Kidney capillary endothelial cell (primary cell): ENCODE results near the gene UPK3A.
"Not testable (repeated sequence)": the region's sequence is repeated elsewhere in the genome, so short reads cannot be mapped to it uniquely, and the experiment has no call there.

Source experiments
- DNase-seq: peaks from one replicate; pipeline ENCODE4 v3.0.0-alpha.2; 2018; ENCODE audit warnings: low spot score

Gene UPK3A

DNA sequence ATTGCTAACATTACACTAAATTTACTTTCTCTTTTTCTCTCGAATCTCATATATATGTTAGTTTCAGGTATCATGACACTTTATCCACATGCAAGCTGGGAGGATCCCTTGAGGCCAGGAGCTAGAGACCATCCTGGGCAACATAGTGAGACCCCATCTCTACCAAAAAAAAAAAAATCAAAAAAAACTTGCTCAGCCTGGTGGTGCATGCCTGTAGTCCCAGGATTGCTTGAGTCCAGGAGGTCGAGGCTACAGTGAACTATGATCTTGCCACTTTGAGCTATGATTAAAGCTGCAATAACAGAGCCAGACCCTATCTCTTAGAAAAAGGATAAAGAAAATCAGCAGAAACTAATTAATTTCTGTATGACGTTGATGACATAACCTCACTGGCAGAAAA, 3.7 kb upstream of the UPK3A start:
- DNase-seq = no peak

DNA sequence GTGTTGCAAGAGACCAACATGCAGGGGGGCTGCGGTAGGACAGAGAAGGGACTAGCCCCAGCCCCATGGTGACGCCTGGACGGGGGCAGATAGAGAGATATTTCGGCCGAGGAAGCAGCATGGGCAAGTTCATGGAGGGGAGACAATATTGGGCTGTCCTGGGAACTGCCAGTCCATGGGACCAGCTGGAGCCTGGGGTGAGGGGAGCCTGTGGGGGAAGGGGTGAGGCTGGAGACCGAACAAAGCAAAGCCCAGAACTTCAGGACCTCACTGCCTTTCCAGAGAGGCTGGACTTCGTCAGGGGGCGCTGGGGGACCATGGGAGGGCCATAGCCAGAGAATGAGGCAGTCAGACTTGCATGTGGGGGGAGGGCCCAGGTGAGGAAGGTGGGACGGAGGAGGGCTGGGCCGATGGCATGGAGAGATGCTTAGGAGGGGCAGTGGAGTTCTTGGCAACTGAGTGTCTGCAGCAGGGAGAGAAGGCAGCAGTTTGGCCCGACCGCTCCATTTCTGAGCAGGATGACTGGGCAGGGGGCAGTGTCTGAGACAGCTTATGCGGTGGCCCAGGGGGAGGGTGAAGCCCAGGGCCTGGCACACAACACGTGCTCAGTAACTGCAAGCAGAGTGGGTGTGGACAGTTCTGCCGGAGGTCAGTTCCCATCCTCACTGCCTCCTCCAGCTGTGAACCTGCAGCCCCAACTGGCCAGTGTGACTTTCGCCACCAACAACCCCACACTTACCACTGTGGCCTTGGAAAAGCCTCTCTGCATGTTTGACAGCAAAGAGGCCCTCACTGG, 712 bp downstream of the UPK3A start:
- no peak for DNase-seq

DNA sequence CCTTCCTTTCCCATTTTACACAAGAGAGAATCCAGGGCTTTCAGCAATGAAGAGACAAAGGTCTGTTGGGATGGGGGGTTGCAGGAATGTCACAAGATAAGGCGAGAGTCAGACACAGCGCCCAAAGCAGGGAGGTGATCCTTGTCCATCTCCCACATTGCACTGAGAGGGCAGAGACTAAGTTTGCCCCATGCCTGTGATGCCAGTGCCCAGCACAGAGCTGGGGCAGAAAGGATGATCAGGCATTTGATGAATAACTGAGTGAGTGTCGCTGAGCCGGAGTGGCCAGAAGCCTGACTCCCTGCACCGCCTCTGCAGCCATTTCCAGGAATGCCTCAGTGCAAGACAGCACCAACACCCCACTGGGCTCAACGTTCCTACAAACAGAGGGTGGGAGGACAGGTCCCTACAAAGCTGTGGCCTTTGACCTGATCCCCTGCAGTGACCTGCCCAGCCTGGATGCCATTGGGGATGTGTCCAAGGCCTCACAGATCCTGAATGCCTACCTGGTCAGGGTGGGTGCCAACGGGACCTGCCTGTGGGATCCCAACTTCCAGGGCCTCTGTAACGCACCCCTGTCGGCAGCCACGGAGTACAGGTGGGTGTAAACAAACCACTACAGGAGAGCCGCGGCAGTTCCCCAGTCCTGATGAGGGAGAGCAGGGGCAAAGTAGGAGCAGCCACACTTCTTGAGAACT, 2.3 kb downstream of the UPK3A start:
- DNase-seq = no peak

DNA sequence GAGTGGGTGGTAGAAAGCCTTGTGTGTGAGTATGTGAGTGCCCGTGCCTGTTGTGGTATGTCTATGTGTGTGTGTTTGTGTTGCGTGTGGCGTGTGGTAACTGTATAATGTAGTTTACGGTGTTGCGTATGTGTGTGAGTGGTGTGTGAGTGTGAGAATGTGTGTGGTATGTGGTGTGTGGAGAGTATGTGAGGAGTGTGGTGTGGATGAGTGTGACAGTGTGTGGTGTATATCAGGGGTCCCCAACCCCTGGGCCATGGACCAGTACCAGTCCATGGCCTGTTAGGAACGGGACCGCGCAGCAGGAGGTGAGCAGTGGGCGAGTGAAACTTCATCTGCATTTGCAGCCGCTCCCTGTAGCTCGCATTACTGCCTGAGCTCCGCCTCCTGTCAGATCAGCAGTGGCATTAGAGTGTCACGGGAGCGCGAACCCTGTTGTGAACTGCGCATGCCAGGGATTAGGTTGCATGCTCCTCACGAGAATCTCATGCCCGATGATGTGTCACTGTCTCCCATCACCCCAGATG, 5.7 kb downstream of the UPK3A start:
- DNase-seq = no peak

- DNase-seq = no peak
Observed at GRCh38 chr22:45291061-45291930, 6.5 kb downstream of the UPK3A start.

DNA sequence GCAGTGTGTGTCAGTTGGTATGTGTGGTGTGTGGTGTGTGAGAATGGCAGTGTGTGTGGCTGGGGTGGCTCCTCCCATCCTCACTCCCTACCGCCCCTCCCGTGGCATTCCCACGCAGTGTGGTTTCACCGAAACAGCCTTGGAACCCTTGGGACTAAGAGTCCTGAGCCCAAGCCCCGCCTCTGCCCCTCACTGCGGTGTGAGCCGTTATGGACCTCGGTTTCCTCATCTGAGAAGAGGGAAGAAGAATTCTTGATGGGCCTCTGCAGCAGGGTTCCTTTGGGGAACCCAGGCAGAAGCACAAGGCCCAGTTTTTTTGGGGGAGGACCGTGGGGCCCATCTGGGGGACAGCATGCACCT, 7.2 kb downstream of the UPK3A start:
- DNase-seq = no peak

DNA sequence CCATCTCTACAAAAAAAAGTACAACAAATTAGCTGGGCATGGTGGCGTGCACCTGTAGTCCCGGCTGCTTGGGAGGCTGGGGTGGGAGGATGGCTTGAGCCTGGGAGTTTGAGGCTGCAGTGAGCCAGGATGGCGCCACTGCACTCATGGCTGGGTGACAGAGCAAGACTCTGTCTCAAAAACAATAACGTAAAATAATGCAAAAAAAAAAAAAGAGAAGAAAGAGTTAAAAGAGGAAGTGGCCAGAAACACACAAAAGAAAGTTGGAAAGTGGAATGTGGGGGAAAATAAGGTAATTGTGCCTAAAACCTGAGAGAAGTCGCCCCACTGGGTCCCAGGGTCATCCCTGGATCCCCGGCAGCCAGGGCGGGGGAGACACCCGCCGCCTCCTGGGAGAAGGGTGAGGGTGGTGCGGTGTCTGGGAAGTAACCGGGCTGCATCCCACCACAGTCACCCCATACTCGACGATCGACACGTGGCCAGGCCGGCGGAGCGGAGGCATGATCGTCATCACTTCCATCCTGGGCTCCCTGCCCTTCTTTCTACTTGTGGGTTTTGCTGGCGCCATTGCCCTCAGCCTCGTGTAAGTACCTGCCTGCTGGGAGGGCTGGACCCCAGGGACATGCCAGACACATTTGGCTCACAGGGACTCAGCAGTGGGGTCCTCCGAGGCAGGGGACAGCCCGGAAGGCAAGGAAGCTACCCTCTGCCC, 8.1 kb downstream of the UPK3A start:
- no peak for DNase-seq

DNA sequence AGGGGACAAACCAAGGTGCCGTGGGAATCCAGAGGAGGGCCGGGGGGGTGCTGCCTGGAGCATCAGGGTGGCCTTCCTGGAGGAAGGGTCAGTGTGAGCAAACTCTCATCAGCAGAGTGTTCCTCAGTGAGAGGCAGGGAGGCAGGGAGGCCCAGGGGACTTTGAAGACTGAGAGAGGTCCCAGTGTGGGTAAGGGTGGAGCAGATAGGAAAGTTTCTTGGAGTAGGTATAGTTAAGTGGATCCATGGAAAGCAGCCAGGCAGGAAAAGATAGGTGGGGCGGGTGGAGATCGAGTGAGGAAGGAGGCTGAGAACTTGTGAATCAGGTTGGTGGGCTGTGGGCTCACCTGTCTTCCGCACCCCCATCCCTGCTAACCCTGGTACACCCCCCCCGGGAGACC, 9.3 kb downstream of the UPK3A start:
- no peak for DNase-seq

DNA sequence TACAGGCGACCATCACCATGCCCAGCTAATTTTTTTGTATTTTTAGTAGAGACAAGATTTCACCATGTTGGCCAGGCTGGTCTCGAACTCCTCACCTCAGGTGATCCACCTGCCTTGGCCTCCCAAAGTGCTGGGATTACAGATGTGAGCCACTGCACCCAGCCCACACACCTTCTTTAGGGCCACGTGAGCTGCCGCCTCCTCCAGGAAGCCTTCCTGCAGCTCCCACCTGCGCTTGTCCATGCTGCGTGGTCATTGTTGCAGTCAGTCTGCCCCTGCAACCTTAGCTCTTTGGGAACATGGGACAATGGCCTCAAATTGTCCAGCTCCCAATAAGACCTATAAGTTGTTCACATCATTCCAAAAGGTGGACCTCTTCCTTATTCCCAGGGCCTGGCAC, 10.3 kb downstream of the UPK3A start:
- DNase-seq = not testable (repeated sequence)

GRCh38 chr22:45295492-45295891, 10.7 kb downstream of the UPK3A start:
- no peak for DNase-seq

GRCh38 chr22:45296628-45297297, 12.0 kb downstream of the UPK3A start:
- DNase-seq = no peak

DNA sequence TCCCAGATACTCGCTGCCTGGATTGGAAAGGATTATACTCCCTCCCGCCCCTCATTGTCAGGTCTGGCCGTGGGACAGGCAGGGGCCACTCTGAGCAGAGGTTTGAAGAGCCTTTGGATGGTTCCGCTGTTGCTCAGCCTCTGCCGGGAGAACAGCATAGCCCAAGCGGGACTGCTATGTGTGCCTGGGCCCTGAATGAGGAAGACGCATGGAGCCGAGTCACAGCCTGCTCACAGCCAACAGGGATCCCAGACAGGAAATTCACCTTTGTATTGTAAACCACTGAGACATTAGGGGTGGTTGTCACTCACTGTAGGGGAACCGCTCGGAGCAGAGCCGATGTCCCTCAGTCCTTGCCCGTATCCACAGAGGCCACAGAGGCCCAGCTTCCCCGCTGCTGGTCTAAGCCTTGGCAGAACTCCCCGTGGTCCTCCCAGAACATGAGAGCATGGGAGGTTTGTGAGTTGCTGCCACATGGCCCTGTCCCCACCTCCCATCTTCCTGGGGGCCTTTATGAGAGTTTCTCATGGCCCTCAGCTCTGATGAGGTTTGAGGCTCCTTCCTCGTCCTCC, 14.3 kb downstream of the UPK3A start:
- no peak for DNase-seq

DNA sequence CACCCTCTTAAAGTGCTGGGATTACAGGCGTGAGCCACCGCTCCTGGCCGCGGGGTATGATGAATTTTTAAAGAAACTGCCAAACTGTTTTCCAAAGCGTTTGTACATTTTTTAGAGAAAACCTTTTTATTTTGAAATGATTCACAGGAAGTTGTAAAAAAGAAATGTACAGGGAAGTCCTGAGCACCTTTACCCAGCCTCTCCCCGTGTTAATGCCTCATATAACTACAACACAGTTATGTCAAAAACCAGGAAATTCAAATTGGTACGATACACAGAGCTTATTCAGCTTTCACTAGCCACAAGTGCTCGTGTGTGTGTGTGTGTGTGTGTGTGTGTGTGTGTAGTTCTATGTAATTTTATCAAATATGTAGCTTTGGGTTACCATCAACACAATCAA, 18.0 kb downstream of the UPK3A start:
- DNase-seq = no peak

DNA sequence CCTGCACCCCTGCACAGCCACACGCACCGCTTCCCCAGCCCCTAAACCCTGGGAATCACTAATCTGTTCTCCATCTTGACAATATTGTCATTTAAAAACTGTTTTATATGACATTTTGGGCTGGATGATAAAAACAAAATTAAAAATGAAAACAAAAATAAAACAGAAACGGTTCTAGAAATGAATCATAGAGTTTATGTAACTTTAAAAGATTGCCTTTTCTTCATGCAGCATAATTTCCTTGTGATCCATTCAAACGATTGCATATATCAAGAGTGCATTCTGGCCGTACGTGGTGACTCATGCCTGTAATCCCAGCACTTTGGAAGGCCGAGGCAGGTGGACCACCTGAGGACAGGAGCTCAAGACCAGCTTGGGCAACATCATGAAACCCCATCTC, 18.4 kb downstream of the UPK3A start:
- no peak for DNase-seq

GRCh38 chr22:45304971-45305370, 20.2 kb downstream of the UPK3A start:
- DNase-seq = no peak

GRCh38 chr22:45305456-45306075, 20.8 kb downstream of the UPK3A start:
- no peak for DNase-seq

- no peak for DNase-seq
Observed at GRCh38 chr22:45306139-45306538, 21.4 kb downstream of the UPK3A start.

- no peak for DNase-seq
Observed at GRCh38 chr22:45308391-45308956, 23.7 kb downstream of the UPK3A start.

DNA sequence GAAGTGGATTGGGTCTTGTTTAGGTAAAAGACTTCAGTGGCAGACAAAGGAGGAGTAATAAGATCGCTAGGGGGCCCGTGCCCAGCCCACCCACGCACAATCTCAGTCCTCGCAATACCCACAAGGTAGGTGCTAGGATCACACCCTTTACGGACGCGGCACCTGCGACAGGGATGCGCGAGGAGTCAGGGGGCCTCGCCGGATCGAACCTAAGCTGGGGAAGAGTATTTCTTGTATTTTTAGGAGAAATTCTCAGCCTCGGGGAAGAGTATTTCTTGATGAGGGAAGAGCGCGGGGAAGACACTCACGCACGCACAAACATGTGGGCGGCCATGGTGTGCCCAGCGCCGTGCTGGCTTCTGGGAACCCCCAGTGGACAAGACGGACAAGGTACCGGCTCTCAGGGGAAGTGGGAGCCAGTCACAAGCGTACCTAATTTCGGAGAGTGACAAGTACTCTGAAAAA, 24.2 kb downstream of the UPK3A start:
- DNase-seq = no peak
